VCaP (cell line): Measurements from ENCODE around the gene SCFD2.
"Not testable (repeated sequence)": the region's sequence is repeated elsewhere in the genome, so short reads cannot be mapped to it uniquely, and the experiment has no call there.

ENCODE experiments used
- H3K27ac ChIP-seq: fragments of 450-650 bp; 2 replicates; pipeline ENCODE4 v1.5.1; 2017
- CTCF ChIP-seq: fragments of 450-650 bp; conservative IDR thresholded peaks from 2 replicates; pipeline ENCODE4 v1.5.1; 2017; ENCODE audit warnings: mild to moderate bottlenecking, moderate library complexity

Gene SCFD2

GRCh38 chr4:53309321-53310040, 56.4 kb downstream of the SCFD2 start:
- H3K27ac ChIP-seq = no peak overlapping the region
- TF ChIP-seq CTCF = no peak

- TF ChIP-seq CTCF = no peak
- no peak overlapping the region for H3K27ac ChIP-seq
Observed at GRCh38 chr4:53307819-53308780, 57.8 kb downstream of the SCFD2 start.

GRCh38 chr4:53307210-53307609, 58.7 kb downstream of the SCFD2 start:
- no peak overlapping the region for H3K27ac ChIP-seq
- no peak for TF ChIP-seq CTCF

- no peak overlapping the region for H3K27ac ChIP-seq
- no peak for TF ChIP-seq CTCF
Observed at GRCh38 chr4:53306729-53307128, 59.1 kb downstream of the SCFD2 start.

GRCh38 chr4:53292209-53292608, 73.7 kb downstream of the SCFD2 start:
- H3K27ac ChIP-seq = not testable (repeated sequence)

GRCh38 chr4:53281438-53281837, 84.4 kb downstream of the SCFD2 start:
- no peak for TF ChIP-seq CTCF
- H3K27ac ChIP-seq = no peak overlapping the region

- no peak for TF ChIP-seq CTCF
- H3K27ac ChIP-seq = no peak overlapping the region
Observed at GRCh38 chr4:53280846-53281245, 85.0 kb downstream of the SCFD2 start.
